K562 (cell line): ENCODE results near the gene BHLHE40. TPM values are rescaled to one million over a fixed set of nuclear protein-coding genes. Genes with fewer than 3 reads are reported as not detected.

ENCODE experiments used
- ADNP ChIP-seq: fragments of 200-800 bp; sonication (Bioruptor generic); IDR thresholded peaks from 2 replicates; pipeline ENCODE4 v1.6.1; 2016; ENCODE audit warnings: missing genetic modification characterization, missing compliant biosample characterization
- ARID1B ChIP-seq: fragments of 450-650 bp; IDR thresholded peaks from 2 replicates; pipeline ENCODE4 v1.6.1; 2016; ENCODE audit warnings: antibody characterized with exemption, mild to moderate bottlenecking, inconsistent platforms
- BRD9 ChIP-seq: fragments of 450-650 bp; IDR thresholded peaks from 2 replicates; pipeline ENCODE4 v1.6.1; 2018; ENCODE audit warnings: low read depth; ENCODE audit not compliant: partially characterized antibody
- CBFA2T3 ChIP-seq: fragments of 450-650 bp; IDR thresholded peaks from 2 replicates; pipeline ENCODE4 v1.6.1; 2017
- CREBBP ChIP-seq: IDR thresholded peaks from one replicate; pipeline ENCODE4 v1.6.1; 2012; ENCODE audit warnings: low read depth, mild to moderate bottlenecking, control low read depth, inconsistent platforms, low read length
- EP300 ChIP-seq: IDR thresholded peaks from 2 replicates; pipeline ENCODE4 v1.6.1; 2012; ENCODE audit warnings: low read length, improper control_type of control experiment
- ETV1 ChIP-seq: fragments of 450-650 bp; conservative IDR thresholded peaks from 2 replicates; pipeline ENCODE4 v1.6.1; 2016; ENCODE audit warnings: missing genetic modification characterization, control low read depth, low read depth, missing compliant biosample characterization
- GATAD2B ChIP-seq: fragments of 450-650 bp; IDR thresholded peaks from 2 replicates; pipeline ENCODE4 v1.6.1; 2017; ENCODE audit warnings: mild to moderate bottlenecking, borderline replicate concordance
- HMG20A ChIP-seq: fragments of 450-650 bp; formaldehyde crosslinking; conservative IDR thresholded peaks from 2 replicates; pipeline ENCODE4 v1.4.0; 2020; ENCODE audit warnings: mild to moderate bottlenecking, mixed read lengths
- JUND ChIP-seq, 2 experiments: IDR thresholded peaks; 2 replicates in 1 of 2; 3 replicates in 1 of 2; pipeline ENCODE4 v1.6.1; 2011; ENCODE audit warnings: borderline replicate concordance in 2 of 2, low read depth in 2 of 2, low read length in 2 of 2, improper control_type of control experiment in 1 of 2, missing biosample characterization in 1 of 2, missing genetic modification characterization in 1 of 2, missing genetic modification reagents in 1 of 2
- MECOM ChIP-seq: fragments of 250-450 bp; sonication (Bioruptor Pico); IDR thresholded peaks from 2 replicates; pipeline ENCODE4 v1.8.0; 2022; ENCODE audit warnings: inconsistent platforms
- NFE2 ChIP-seq: IDR thresholded peaks from 2 replicates; pipeline ENCODE4 v1.6.1; 2014; ENCODE audit warnings: antibody characterized with exemption, low read depth
- RUNX1 ChIP-seq: sonication (generic); IDR thresholded peaks from 2 replicates; pipeline ENCODE4 v1.6.1; 2016; ENCODE audit warnings: antibody characterized with exemption, low read depth
- SMARCA5 ChIP-seq: fragments of 450-650 bp; IDR thresholded peaks from 2 replicates; pipeline ENCODE4 v1.6.1; 2016
- TCFL5 ChIP-seq: fragments of 250-450 bp; sonication (Bioruptor Pico); conservative IDR thresholded peaks from 2 replicates; pipeline ENCODE4 v1.6.1; 2021; ENCODE audit warnings: mild to moderate bottlenecking, moderate library complexity, matching md5 sums
- ZFP36 ChIP-seq: fragments of 150-350 bp; IDR thresholded peaks from 2 replicates; pipeline ENCODE4 v1.6.1; 2018; ENCODE audit warnings: low read length, low read depth; ENCODE audit not compliant: partially characterized antibody
- ZNF263 ChIP-seq: sonication (generic); formaldehyde crosslinking; IDR thresholded peaks from 2 replicates; pipeline ENCODE4 v1.8.0; 2022; ENCODE audit warnings: mild to moderate bottlenecking, missing genetic modification reagents, borderline replicate concordance
- polyA plus RNA-seq, 8 experiments: library from polyadenylated mRNA; depleted of rRNA in 4 of 8; stranded (reverse) in 5 of 8; unstranded in 3 of 8; fragments of >200 nt; fragmentation: Nextera tagmentation in 2 of 8; fragmentation: Illumina TruSeq in 1 of 8; extraction: Ambion mirVana in 2 of 8; extraction: Trizol in 1 of 8; gene quantifications; 2 replicates each; pipeline versions ENCODE4 v1.2.1 to v1.2.3, GENCODE V29; 2011 to 2014; ENCODE audit warnings: inconsistent platforms in 1 of 8, missing spikeins in 1 of 8
- total RNA-seq, 7 experiments: library from RNA; depleted of rRNA in 6 of 7; stranded (reverse); fragments of >200 nt in 6 of 7; fragmentation: Illumina TruSeq in 2 of 7; extraction: Trizol in 2 of 7; gene quantifications; 2 replicates each; pipeline versions ENCODE4 v1.2.1 to v1.2.3, GENCODE V29; 2011 to 2021; ENCODE audit warnings: low replicate concordance in 1 of 7
- TF ChIP-seq, protein P1 (sequence below), 2 experiments: fragments of 450-650 bp in 1 of 2; sonication (generic) in 1 of 2; formaldehyde crosslinking in 1 of 2; IDR thresholded peaks in 1 of 2; conservative IDR thresholded peaks in 1 of 2; 2 replicates each; pipeline versions ENCODE4 v1.6.1 to v1.8.1; 2016 to 2023; ENCODE audit warnings: mild to moderate bottlenecking in 2 of 2, moderate library complexity in 2 of 2, inconsistent platforms in 1 of 2, missing genetic modification reagents in 1 of 2
- TF ChIP-seq, protein P2 (sequence below), 2 experiments: fragments of 450-650 bp; IDR thresholded peaks; 2 replicates each; pipeline ENCODE4 v1.6.1; 2016
- TF ChIP-seq, protein P3 (sequence below): fragments of 200-800 bp; sonication (Bioruptor generic); IDR thresholded peaks from 2 replicates; pipeline ENCODE4 v1.6.1; 2017; ENCODE audit warnings: missing genetic modification characterization, missing compliant biosample characterization

BHLHE40 gene
- total and polyA plus RNA-seq, 9 of the 15 experiments (the other 6 are each of a cell fraction or from before 2014, with no cell fraction given) = 12.0 to 83.9 (median 31.4) TPM

DNA sequence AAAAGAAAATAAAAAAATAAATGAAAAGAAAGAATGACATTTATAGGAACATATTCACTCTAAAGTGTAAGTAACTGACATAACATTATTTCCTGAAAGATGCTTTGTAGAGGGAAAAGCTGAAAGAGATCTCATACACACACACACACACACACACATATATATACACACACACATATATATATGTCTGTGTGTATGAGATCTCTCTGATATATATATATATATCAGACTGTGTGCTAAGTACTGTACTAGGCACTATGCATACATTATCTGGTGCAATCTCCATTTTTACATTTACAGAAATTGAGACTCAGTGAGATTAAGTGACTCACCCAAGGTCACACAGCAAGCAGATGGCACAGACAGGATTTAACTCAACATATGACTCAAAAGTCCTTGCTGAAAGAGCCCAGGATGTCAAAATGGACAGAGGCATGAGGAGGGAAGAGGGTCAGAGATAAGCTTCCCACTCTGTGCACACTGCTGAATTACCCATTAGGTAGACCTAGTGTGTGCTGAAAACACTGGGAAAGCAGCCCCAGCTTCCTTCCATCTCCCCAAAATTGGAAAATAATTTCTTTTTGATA is 15.0 kb downstream of the BHLHE40 start (continued):
- TF ChIP-seq, protein P1, sequence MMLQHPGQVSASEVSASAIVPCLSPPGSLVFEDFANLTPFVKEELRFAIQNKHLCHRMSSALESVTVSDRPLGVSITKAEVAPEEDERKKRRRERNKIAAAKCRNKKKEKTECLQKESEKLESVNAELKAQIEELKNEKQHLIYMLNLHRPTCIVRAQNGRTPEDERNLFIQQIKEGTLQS (IDR thresholded peaks at IDR 0.05) = peak; percentile 47
- TF ChIP-seq, protein P1 (CRISPR knock-in tag; conservative IDR thresholded peaks at IDR 0.05) = no peak
- 0 out of 2 replicates have a peak, but pooled peaks have one; percentile 9 for TF ChIP-seq MECOM (CRISPR knock-in tag)
- peak; percentile 84 for TF ChIP-seq ZFP36
- no peak for TF ChIP-seq RUNX1
- peak; percentile 14; the same call in 1 of the 2 replicates for TF ChIP-seq ARID1B
- peak; percentile 45; the same call in 1 of the 2 replicates for TF ChIP-seq TCFL5 (CRISPR knock-in tag)
- TF ChIP-seq ADNP = peak; percentile 51; the same call in 1 of the 2 replicates
- TF ChIP-seq SMARCA5 = 0 out of 2 replicates have a peak, but pooled peaks have one; percentile 71
- TF ChIP-seq NFE2 = 0 out of 2 replicates have a peak, but pooled peaks have one; percentile 4
- TF ChIP-seq, protein P2, sequence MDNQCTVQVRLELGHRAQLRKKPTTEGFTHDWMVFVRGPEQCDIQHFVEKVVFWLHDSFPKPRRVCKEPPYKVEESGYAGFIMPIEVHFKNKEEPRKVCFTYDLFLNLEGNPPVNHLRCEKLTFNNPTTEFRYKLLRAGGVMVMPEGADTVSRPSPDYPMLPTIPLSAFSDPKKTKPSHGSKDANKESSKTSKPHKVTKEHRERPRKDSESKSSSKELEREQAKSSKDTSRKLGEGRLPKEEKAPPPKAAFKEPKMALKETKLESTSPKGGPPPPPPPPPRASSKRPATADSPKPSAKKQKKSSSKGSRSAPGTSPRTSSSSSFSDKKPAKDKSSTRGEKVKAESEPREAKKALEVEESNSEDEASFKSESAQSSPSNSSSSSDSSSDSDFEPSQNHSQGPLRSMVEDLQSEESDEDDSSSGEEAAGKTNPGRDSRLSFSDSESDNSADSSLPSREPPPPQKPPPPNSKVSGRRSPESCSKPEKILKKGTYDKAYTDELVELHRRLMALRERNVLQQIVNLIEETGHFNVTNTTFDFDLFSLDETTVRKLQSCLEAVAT (IDR thresholded peaks at IDR 0.05) = no peak; a peak in 1 of 4 replicates
- TF ChIP-seq CBFA2T3 = peak; percentile 58
- no peak; the same call in 1 of the 2 replicates for TF ChIP-seq EP300
- TF ChIP-seq ZNF263 (CRISPR knock-in tag) = no peak
- TF ChIP-seq CREBBP = no peak
- 0 out of 2 replicates have a peak, but pooled peaks have one; percentile 8 for TF ChIP-seq HMG20A (CRISPR knock-in tag)
- peak; percentile 25 for TF ChIP-seq BRD9
- peak; percentile 61; the same call in 1 of the 2 replicates for TF ChIP-seq JUND (IDR thresholded peaks at IDR 0.05; ENCODE audit: borderline replicate concordance, low read depth, low read length)
- TF ChIP-seq JUND (tag; IDR thresholded peaks at IDR 0.05; ENCODE audit: borderline replicate concordance, low read depth, low read length) = no peak
- TF ChIP-seq GATAD2B = no peak
- 0 out of 2 replicates have a peak, but pooled peaks have one; percentile 7 for TF ChIP-seq ETV1
- TF ChIP-seq, protein P3, sequence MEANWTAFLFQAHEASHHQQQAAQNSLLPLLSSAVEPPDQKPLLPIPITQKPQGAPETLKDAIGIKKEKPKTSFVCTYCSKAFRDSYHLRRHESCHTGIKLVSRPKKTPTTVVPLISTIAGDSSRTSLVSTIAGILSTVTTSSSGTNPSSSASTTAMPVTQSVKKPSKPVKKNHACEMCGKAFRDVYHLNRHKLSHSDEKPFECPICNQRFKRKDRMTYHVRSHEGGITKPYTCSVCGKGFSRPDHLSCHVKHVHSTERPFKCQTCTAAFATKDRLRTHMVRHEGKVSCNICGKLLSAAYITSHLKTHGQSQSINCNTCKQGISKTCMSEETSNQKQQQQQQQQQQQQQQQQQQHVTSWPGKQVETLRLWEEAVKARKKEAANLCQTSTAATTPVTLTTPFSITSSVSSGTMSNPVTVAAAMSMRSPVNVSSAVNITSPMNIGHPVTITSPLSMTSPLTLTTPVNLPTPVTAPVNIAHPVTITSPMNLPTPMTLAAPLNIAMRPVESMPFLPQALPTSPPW (CRISPR knock-in tag) = 0 out of 2 replicates have a peak, but pooled peaks have one; percentile 36
